Stimulated activated naive B cell treated with anti-CD40 and anti-IgM and Interleukin-4, amounts not matched to agents 10 μg/mL and 1 μg/mL and 100 μg/mL, for 72 hours (primary cell): ENCODE measurements around the gene TP53I3.

Experiments
- ATAC-seq, 2 donors: fragments of 150-1000 bp; cut with Tn5 transposase; replicated peaks; 2 replicates each; pipeline ENCODE4 v1.10.0; 2021; ENCODE audit warnings: moderate library complexity in 1 of 2
- DNase-seq: peaks from one replicate; pipeline ENCODE4 v3.0.0; 2021
- H3K27ac Mint-ChIP-seq: one replicate; pipeline ENCODE4 v1.8.0; 2022; ENCODE audit warnings: mild to moderate bottlenecking, mixed read lengths
- H3K27me3 Mint-ChIP-seq, 2 donors: one replicate each; pipeline ENCODE4 v1.8.0; 2022; ENCODE audit warnings: mixed read lengths in 2 of 2
- H3K36me3 Mint-ChIP-seq, 2 donors: one replicate each; pipeline ENCODE4 v1.8.0; 2022; ENCODE audit warnings: mixed read lengths in 2 of 2, mild to moderate bottlenecking in 1 of 2
- H3K4me1 Mint-ChIP-seq, 2 donors: one replicate each; pipeline ENCODE4 v1.8.0; 2022; ENCODE audit warnings: mixed read lengths in 2 of 2, mild to moderate bottlenecking in 1 of 2
- H3K4me3 Mint-ChIP-seq, 2 donors: one replicate each; pipeline ENCODE4 v1.8.0; 2022; ENCODE audit warnings: mild to moderate bottlenecking in 2 of 2, mixed read lengths in 2 of 2, moderate library complexity in 1 of 2
- H3K9me3 Mint-ChIP-seq, 2 donors: one replicate each; pipeline ENCODE4 v1.8.0; 2022; ENCODE audit warnings: mixed read lengths in 2 of 2, mild to moderate bottlenecking in 1 of 2

The TP53I3 gene, protein sequence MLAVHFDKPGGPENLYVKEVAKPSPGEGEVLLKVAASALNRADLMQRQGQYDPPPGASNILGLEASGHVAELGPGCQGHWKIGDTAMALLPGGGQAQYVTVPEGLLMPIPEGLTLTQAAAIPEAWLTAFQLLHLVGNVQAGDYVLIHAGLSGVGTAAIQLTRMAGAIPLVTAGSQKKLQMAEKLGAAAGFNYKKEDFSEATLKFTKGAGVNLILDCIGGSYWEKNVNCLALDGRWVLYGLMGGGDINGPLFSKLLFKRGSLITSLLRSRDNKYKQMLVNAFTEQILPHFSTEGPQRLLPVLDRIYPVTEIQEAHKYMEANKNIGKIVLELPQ

DNA sequence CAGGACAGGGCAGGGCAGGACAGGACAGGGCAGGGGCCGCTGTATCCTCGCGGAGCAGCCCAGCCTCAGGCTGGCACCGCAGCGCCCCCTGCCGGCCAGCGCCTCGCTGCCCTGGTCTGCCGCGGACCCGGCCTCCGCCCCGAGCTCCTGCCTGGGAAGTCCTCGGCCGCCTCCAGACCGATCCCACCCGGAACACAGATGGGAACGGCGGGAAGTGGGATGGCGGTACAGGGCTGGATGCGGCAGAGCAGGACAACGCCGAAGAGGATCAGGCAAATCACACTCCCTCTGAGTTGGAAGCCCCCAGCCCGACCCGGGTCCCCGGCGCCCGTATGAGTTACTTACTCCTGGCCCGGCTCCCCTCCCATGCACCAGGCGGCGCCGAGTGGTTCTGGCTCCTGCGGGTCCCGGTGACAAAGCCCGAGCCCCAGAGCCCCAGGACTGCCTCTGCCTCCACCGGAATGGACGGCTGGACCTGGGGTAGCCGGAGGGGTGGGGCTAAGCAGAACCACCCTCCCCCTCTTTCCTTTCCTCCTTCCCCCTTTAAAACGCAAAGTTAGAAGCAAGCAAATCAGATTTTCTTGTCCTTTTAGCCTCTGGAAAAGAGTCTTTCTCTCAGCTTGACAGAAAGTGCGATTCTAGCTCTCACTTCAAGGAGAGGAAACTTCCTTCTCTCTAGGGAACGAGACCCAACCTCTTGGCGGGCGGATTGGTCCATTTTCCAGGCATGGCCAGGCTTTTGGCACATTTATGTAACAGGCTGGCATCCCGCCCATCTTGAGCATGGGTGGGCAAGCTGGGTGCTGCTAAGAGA, at the start of gene TP53I3:
TP53I3 (minus strand) TSS at position 449 of the 814 bp plus-strand sequence. CDS start 508 bp downstream, outside the sequence.
- DNase-seq: peak; percentile 81
- Mint-ChIP-seq H3K4me3 (peak within 1 kb of the TSS; percentile 89 to 93), H3K27ac (peak within 1 kb of the TSS; percentile 93), H3K27me3 (no peaks in the 10 kb centered on the region), H3K36me3 (peaks cover 3 to 17% of the 10 kb centered on the region in 2 donors), H3K4me1 (peaks cover 11 to 22% of the 10 kb centered on the region in 2 donors), H3K9me3 (no peaks in the 10 kb centered on the region)
- ATAC-seq: peak; percentile 91

DNA sequence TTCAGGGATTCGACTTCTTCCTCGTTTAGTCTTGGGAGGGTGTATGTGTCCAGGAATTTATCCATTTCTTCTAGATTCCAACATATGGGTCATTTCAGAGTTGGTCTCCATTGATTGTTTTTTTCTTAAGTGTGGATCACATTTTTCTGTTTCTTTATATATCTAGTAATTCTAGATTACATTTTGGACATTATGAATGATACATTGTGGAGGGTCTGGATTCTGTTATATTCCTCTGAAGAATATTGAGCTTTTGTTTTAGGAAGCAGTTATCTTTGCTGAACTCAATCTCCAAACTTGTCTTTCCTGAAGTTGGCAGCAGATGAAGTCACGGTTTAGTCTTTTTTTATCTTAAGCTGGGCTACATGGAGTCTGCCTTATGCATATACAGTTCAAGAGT, 47.9 kb upstream of the TP53I3 start:
- peaks cover 2 to 4% of the 10 kb centered on the region in 2 donors for H3K4me1 Mint-ChIP-seq
- H3K4me3 Mint-ChIP-seq: no peak overlapping the region
- H3K27me3 Mint-ChIP-seq: no peaks in the 10 kb centered on the region
- H3K27ac Mint-ChIP-seq: no peak overlapping the region
- DNase-seq (no peak), ATAC-seq (no peak)
- H3K9me3 Mint-ChIP-seq: peaks cover 0 to 3% of the 10 kb centered on the region in 2 donors
- H3K36me3 Mint-ChIP-seq: peaks cover 13 to 19% of the 10 kb centered on the region in 2 donors

DNA sequence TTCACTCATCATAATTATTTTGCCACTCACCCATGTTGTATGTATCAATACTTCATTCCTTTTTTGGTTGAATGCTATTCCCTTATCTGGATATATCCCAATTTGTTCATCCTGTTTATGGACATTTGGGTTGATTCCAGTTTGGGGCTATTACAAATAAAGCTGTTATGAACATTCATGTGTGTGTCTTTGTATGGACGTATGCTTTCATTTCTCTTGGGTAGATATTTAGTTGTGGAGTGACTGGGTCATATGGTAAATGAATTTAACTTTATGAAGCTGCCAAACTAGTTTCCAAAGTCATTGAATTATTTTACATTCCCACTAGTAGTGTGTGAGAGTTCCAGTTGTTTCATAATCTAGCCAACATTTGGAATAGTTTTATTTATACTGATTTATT, 41.3 kb upstream of the TP53I3 start:
- H3K4me1 Mint-ChIP-seq: peaks cover 12 to 28% of the 10 kb centered on the region in 2 donors
- H3K4me3 Mint-ChIP-seq: no peak overlapping the region
- no peak overlapping the region for H3K27ac Mint-ChIP-seq
- DNase-seq (no peak), ATAC-seq (no peak)
- no peaks in the 10 kb centered on the region for H3K27me3 Mint-ChIP-seq
- no peaks in the 10 kb centered on the region for H3K9me3 Mint-ChIP-seq
- peaks cover 3 to 4% of the 10 kb centered on the region in 2 donors for H3K36me3 Mint-ChIP-seq

DNA sequence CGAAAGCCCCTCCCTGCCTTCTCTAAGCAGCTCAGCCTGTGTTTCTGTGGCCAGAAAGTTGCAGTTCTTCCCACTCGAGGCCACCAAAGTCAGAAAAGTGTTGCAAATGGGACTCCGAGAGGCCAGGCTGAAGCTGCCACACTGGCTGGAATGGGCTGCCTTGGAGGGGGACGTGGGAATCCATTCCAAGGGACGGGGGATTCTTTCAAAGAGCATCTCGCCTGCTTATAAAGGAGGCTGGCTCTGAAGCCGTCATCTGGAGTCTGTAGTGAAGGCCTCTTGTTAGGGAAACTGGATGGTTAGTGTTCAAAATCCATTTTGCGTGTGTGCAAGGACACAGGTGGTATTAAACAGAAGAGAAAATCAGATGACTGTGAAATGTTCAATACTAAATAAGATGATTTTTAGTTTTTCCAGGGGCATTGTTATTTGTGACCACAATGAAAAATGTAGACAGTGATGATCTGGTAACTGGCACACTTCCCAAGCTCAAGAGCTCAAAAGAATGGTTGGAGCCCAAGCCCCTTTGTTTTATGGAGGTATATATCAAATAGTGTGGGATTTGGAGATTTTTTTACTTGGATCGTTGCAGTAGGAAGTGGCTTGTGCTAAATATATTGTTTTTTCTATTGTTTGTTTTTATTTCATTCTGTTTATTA, 39.4 kb upstream of the TP53I3 start:
- H3K9me3 Mint-ChIP-seq: no peaks in the 10 kb centered on the region
- ATAC-seq: peak; percentile 9 to 12

GRCh38 chr2:24123195-24123921, 38.7 kb upstream of the TP53I3 start, which contains the start of the genes FAM228B and PFN4:
Gene FAM228B, plus strand, starts transcription at chr2:24123469. Its CDS starts 893 bp downstream, at chr2:24124362.
Gene PFN4, minus strand, starts transcription at chr2:24123334. Its CDS starts 799 bp downstream, at chr2:24122535.
- Mint-ChIP-seq H3K9me3 (no peaks in the 10 kb centered on the region), H3K4me3 (peak within 1 kb of the TSS; percentile 92 to 94), H3K27ac (peak within 1 kb of the TSS; percentile 93), H3K27me3 (no peaks in the 10 kb centered on the region), H3K36me3 (peaks cover 3 to 4% of the 10 kb centered on the region in 2 donors), H3K4me1 (peaks cover 12 to 24% of the 10 kb centered on the region in 2 donors)
- ATAC-seq (peak; percentile 93 to 95), DNase-seq (peak; percentile 83)

More for the DNA sequence above, 39.4 kb upstream of the TP53I3 start:
- Mint-ChIP-seq H3K4me3 (peak overlapping the region; percentile 92 to 94), H3K27me3 (no peaks in the 10 kb centered on the region), H3K27ac (peak overlapping the region; percentile 93), H3K4me1 (peaks cover 12 to 26% of the 10 kb centered on the region in 2 donors), H3K36me3 (peaks cover 3 to 4% of the 10 kb centered on the region in 2 donors)
- no peak for DNase-seq

DNA sequence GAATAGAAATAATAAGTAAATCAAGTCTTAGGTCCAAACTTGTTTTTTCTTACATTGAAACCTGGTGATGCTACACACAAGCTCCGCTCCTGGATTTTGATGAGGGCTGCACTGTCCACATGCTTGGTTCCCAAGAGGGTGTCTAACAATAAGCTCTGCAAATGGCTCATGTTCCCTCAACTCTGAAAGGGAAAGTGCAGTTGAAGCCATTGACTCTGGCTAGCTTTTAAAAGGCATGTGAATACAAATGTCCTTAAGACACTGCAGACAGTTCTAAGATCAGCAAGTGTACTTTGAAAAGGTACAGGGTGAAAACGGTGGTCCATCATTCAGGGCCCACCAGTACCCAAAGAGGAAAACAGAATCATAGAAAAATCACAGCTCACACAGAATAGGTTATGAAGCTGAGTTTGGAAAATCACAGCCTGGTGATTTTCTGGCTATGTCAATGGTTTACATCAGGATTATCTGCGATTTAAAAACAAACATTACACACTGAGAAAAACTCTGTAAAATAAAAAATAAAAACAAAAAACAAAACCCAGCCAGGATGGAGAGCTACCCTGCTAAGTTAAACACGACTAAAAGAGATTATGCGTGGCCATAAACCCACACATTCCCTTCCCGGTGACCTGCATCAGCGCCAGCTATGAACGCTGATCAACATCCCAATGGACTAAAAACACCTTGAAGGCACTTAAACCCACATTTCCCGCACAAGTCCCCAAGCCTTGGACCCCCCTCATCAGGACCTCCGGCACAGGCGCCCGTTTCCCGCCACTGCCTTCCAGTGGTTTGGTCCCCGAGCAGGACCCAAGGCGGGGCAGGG, 37.9 kb upstream of the TP53I3 start:
- Mint-ChIP-seq H3K27ac (peak overlapping the region; percentile 91), H3K4me1 (peaks cover 12 to 24% of the 10 kb centered on the region in 2 donors), H3K36me3 (no peaks in the 10 kb centered on the region), H3K9me3 (no peaks in the 10 kb centered on the region), H3K27me3 (no peaks in the 10 kb centered on the region), H3K4me3 (peak overlapping the region; percentile 87 to 94)
- DNase-seq: no peak
- ATAC-seq: no peak

DNA sequence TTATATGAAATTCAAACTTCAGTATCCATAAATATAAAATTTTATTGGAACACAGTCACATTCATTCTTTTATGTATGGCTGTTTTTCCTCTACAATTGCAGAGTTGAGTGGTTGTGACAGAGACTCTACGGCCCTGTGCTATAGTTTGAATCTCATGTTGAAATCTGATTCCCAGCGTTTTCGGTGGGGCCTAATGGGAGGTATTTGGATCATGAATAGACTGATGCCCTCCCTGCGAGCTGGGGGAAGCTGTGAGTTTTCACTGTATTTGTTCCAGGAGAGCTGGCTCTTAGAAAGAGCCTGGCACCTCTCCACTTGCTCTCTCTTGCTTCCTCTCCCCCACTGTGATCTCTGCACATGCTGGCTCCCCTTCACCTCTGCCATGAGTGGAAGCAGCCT, 36.8 kb upstream of the TP53I3 start:
- DNase-seq: no peak
- H3K27me3 Mint-ChIP-seq: no peaks in the 10 kb centered on the region
- no peak overlapping the region for H3K4me3 Mint-ChIP-seq
- no peak for ATAC-seq
- H3K4me1 Mint-ChIP-seq: peaks cover 12 to 24% of the 10 kb centered on the region in 2 donors
- no peaks in the 10 kb centered on the region for H3K36me3 Mint-ChIP-seq
- no peak overlapping the region for H3K27ac Mint-ChIP-seq
- no peaks in the 10 kb centered on the region for H3K9me3 Mint-ChIP-seq

- H3K27me3 Mint-ChIP-seq: no peaks in the 10 kb centered on the region
- H3K9me3 Mint-ChIP-seq: no peaks in the 10 kb centered on the region
- peaks cover 12 to 24% of the 10 kb centered on the region in 2 donors for H3K4me1 Mint-ChIP-seq
- ATAC-seq (no peak), DNase-seq (no peak)
- no peak overlapping the region for H3K4me3 Mint-ChIP-seq
- no peak overlapping the region for H3K27ac Mint-ChIP-seq
- H3K36me3 Mint-ChIP-seq: no peaks in the 10 kb centered on the region
Measured at GRCh38 chr2:24121066-24121465, 36.4 kb upstream of the TP53I3 start.

- no peaks in the 10 kb centered on the region for H3K27me3 Mint-ChIP-seq
- no peak for ATAC-seq
- no peak overlapping the region for H3K4me3 Mint-ChIP-seq
- DNase-seq: no peak
- no peak overlapping the region for H3K27ac Mint-ChIP-seq
- H3K36me3 Mint-ChIP-seq: no peaks in the 10 kb centered on the region
- H3K9me3 Mint-ChIP-seq: no peaks in the 10 kb centered on the region
- H3K4me1 Mint-ChIP-seq: peaks cover 1 to 5% of the 10 kb centered on the region in 2 donors
Measured at GRCh38 chr2:24117902-24118301, 33.3 kb upstream of the TP53I3 start.

- DNase-seq (no peak), ATAC-seq (no peak)
- no peaks in the 10 kb centered on the region for H3K27me3 Mint-ChIP-seq
- H3K4me3 Mint-ChIP-seq: no peak overlapping the region
- no peak overlapping the region for H3K27ac Mint-ChIP-seq
- H3K9me3 Mint-ChIP-seq: no peaks in the 10 kb centered on the region
- no peaks in the 10 kb centered on the region for H3K36me3 Mint-ChIP-seq
- peaks cover 0 to 2% of the 10 kb centered on the region in 2 donors for H3K4me1 Mint-ChIP-seq
Measured at GRCh38 chr2:24115057-24115456, 30.4 kb upstream of the TP53I3 start.

DNA sequence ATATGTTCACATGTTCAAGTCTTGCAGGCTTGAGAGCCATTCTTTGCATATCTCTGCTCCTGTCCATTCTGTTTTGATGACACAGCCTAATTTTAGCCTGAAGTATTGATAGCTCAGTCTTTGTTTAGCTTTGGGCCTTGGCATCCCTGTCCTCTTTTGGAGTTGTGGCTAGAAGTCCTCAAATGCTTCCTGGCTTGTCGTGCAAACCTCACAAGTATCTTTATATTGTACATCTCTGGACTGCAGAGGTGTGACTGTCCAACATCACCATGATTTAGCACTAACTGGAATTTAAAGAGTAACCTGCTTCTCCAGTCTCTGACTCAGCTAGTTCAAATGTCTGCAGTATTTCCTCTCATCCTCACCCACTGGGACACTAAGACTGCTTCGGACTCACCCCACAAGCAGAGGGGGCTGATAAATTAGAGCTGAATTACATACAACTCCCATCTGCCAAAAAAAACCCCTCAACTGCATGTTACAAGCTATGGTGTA, 26.8 kb upstream of the TP53I3 start:
- ATAC-seq (no peak), DNase-seq (no peak)
- H3K4me3 Mint-ChIP-seq: no peak overlapping the region
- H3K36me3 Mint-ChIP-seq: peaks cover 0 to 8% of the 10 kb centered on the region in 2 donors
- H3K9me3 Mint-ChIP-seq: peaks cover 15 to 22% of the 10 kb centered on the region in 2 donors
- H3K27me3 Mint-ChIP-seq: no peaks in the 10 kb centered on the region
- peaks cover 0 to 2% of the 10 kb centered on the region in 2 donors for H3K4me1 Mint-ChIP-seq
- H3K27ac Mint-ChIP-seq: no peak overlapping the region

- Mint-ChIP-seq H3K27me3 (no peaks in the 10 kb centered on the region), H3K27ac (no peak overlapping the region), H3K36me3 (peaks cover 2 to 10% of the 10 kb centered on the region in 2 donors), H3K4me1 (peaks cover 0 to 2% of the 10 kb centered on the region in 2 donors), H3K9me3 (peaks cover 17 to 22% of the 10 kb centered on the region in 2 donors), H3K4me3 (no peak overlapping the region)
- DNase-seq (no peak), ATAC-seq (no peak)
Measured at GRCh38 chr2:24110660-24111303, 26.1 kb upstream of the TP53I3 start.
